H9 (cell line): ENCODE data around the gene HOXA9. TPM values are rescaled to one million over a fixed set of nuclear protein-coding genes. Genes with fewer than 3 reads are reported as not detected.

ENCODE experiments used
- DNase-seq: peaks from one replicate; pipeline ENCODE4 v3.0.0-alpha.2; 2017
- H2AFZ ChIP-seq: one replicate; pipeline ENCODE4 v1.6.1; 2013; ENCODE audit warnings: mild to moderate bottlenecking, low read length, control low read depth, moderate library complexity
- H2AK5ac ChIP-seq: 2 replicates; pipeline ENCODE4 v1.6.1; 2013; ENCODE audit warnings: low read length, control low read depth, mixed read lengths; ENCODE audit not compliant: insufficient read length
- H2BK120ac ChIP-seq: one replicate; pipeline ENCODE4 v1.6.1; 2013; ENCODE audit warnings: low read depth, mild to moderate bottlenecking, low read length, control low read depth, inconsistent platforms; ENCODE audit not compliant: poor library complexity, severe bottlenecking
- H2BK12ac ChIP-seq: 2 replicates; pipeline ENCODE4 v1.6.1; 2013; ENCODE audit warnings: low read length, control low read depth, mixed read lengths, low read depth; ENCODE audit not compliant: insufficient read length
- H2BK15ac ChIP-seq: 2 replicates; pipeline ENCODE4 v1.6.1; 2013; ENCODE audit warnings: low read depth, low read length, control low read depth
- H2BK20ac ChIP-seq: one replicate; pipeline ENCODE4 v1.6.1; 2013; ENCODE audit warnings: low read depth, mild to moderate bottlenecking, low read length, control low read depth, inconsistent platforms; ENCODE audit not compliant: poor library complexity, severe bottlenecking
- H2BK5ac ChIP-seq: 2 replicates; pipeline ENCODE4 v1.6.1; 2013; ENCODE audit warnings: low read length, control low read depth, mixed read lengths; ENCODE audit not compliant: insufficient read length
- H3K14ac ChIP-seq: 2 replicates; pipeline ENCODE4 v1.6.1; 2013; ENCODE audit warnings: low read length, control low read depth; ENCODE audit not compliant: insufficient read depth
- H3K18ac ChIP-seq: 2 replicates; pipeline ENCODE4 v1.6.1; 2013; ENCODE audit warnings: low read depth, mild to moderate bottlenecking, mixed read lengths, low read length, control low read depth; ENCODE audit not compliant: insufficient read length
- H3K23ac ChIP-seq: 2 replicates; pipeline ENCODE4 v1.6.1; 2013; ENCODE audit warnings: low read length, control low read depth, mixed read lengths, low read depth; ENCODE audit not compliant: insufficient read length
- H3K23me2 ChIP-seq: 2 replicates; pipeline ENCODE4 v1.6.1; 2013; ENCODE audit warnings: low read depth, mild to moderate bottlenecking, mixed read lengths, low read length, control low read depth; ENCODE audit not compliant: insufficient read length, poor library complexity, severe bottlenecking
- H3K27ac ChIP-seq: 2 replicates; pipeline ENCODE4 v1.5.1; 2013; ENCODE audit warnings: low read length, control low read depth, mixed read lengths, low read depth; ENCODE audit not compliant: insufficient read length
- H3K27me3 ChIP-seq: 2 replicates; pipeline ENCODE4 v1.6.1; 2013; ENCODE audit warnings: low read length, control low read depth, inconsistent platforms; ENCODE audit not compliant: insufficient read depth
- H3K4ac ChIP-seq: 2 replicates; pipeline ENCODE4 v1.6.1; 2013; ENCODE audit warnings: low read depth, mild to moderate bottlenecking, control low read depth, inconsistent platforms, low read length, moderate library complexity
- H3K4me1 ChIP-seq: 2 replicates; pipeline ENCODE4 v1.6.1; 2013; ENCODE audit warnings: low read length, control low read depth, inconsistent platforms; ENCODE audit not compliant: insufficient read depth
- H3K4me2 ChIP-seq: 2 replicates; pipeline ENCODE4 v1.6.1; 2013; ENCODE audit warnings: low read length, control low read depth, mixed read lengths; ENCODE audit not compliant: insufficient read length, insufficient read depth
- H3K56ac ChIP-seq: 2 replicates; pipeline ENCODE4 v1.6.1; 2013; ENCODE audit warnings: low read depth, mild to moderate bottlenecking, mixed read lengths, low read length, control low read depth; ENCODE audit not compliant: insufficient read length
- H3K79me1 ChIP-seq: 2 replicates; pipeline ENCODE4 v1.6.1; 2013; ENCODE audit warnings: low read depth, mild to moderate bottlenecking, moderate library complexity, low read length, control low read depth, inconsistent platforms; ENCODE audit not compliant: insufficient read depth, poor library complexity, severe bottlenecking
- H3K79me2 ChIP-seq: 2 replicates; pipeline ENCODE4 v1.6.1; 2013; ENCODE audit warnings: low read length, control low read depth, inconsistent platforms; ENCODE audit not compliant: insufficient read depth
- H3K9ac ChIP-seq: 2 replicates; pipeline ENCODE4 v1.6.1; 2013; ENCODE audit warnings: low read length, control low read depth, mixed read lengths; ENCODE audit not compliant: insufficient read length; ENCODE audit errors: extremely low read depth
- H3K9me3 ChIP-seq: one replicate; pipeline ENCODE4 v1.6.1; 2013; ENCODE audit warnings: low read depth, low read length, inconsistent platforms; ENCODE audit not compliant: control insufficient read depth
- H3T11ph ChIP-seq: one replicate; pipeline ENCODE4 v1.6.1; 2013; ENCODE audit warnings: mild to moderate bottlenecking, low read length, control low read depth, inconsistent platforms
- H4K20me1 ChIP-seq: one replicate; pipeline ENCODE4 v1.6.1; 2013; ENCODE audit not compliant: control insufficient read depth, insufficient read length, insufficient read depth
- H4K5ac ChIP-seq: 2 replicates; pipeline ENCODE4 v1.6.1; 2013; ENCODE audit warnings: low read depth, mild to moderate bottlenecking, mixed read lengths, low read length, control low read depth; ENCODE audit not compliant: insufficient read length
- H4K8ac ChIP-seq: replicated peaks from 2 replicates; pipeline ENCODE4 v1.6.1; 2013; ENCODE audit warnings: low read length, control low read depth, mixed read lengths, low read depth; ENCODE audit not compliant: insufficient read length
- H4K91ac ChIP-seq: 2 replicates; pipeline ENCODE4 v1.6.1; 2013; ENCODE audit warnings: low read depth, mild to moderate bottlenecking, moderate library complexity, mixed read lengths, low read length, control low read depth; ENCODE audit not compliant: insufficient read length
- H3K27ac Mint-ChIP-seq, 3 experiments: 2 replicates in 2 of 3; 3 replicates in 1 of 3; pipeline ENCODE4 v1.8.0; 2020 to 2021; ENCODE audit warnings: mixed read lengths in 3 of 3, mild to moderate bottlenecking in 1 of 3, moderate library complexity in 1 of 3
- H3K27me3 Mint-ChIP-seq: 2 replicates; pipeline ENCODE4 v1.8.0; 2021; ENCODE audit warnings: low read depth, mild to moderate bottlenecking, moderate library complexity, mixed read lengths
- H3K36me3 Mint-ChIP-seq, 3 experiments: 2 replicates in 2 of 3; 3 replicates in 1 of 3; pipeline ENCODE4 v1.8.0; 2020 to 2021; ENCODE audit warnings: low read depth in 3 of 3, mixed read lengths in 3 of 3; ENCODE audit not compliant: insufficient read depth in 1 of 3
- H3K4me1 Mint-ChIP-seq, 2 experiments: 2 replicates each; pipeline ENCODE4 v1.8.0; 2020; ENCODE audit warnings: mixed read lengths in 2 of 2
- H3K4me3 Mint-ChIP-seq, 2 experiments: 2 replicates in 1 of 2; 3 replicates in 1 of 2; pipeline ENCODE4 v1.8.0; 2020 to 2021; ENCODE audit warnings: mild to moderate bottlenecking in 2 of 2, mixed read lengths in 2 of 2, moderate library complexity in 1 of 2
- H3K9me3 Mint-ChIP-seq, 2 experiments: 2 replicates in 1 of 2; 3 replicates in 1 of 2; pipeline ENCODE4 v1.8.0; 2020; ENCODE audit warnings: mild to moderate bottlenecking in 2 of 2, mixed read lengths in 2 of 2, moderate library complexity in 1 of 2
- CTCF ChIP-seq: fragments of 200-600 bp; sonication (generic); conservative IDR thresholded peaks from 3 replicates; pipeline ENCODE4 v1.8.0; 2021; ENCODE audit warnings: antibody characterized with exemption, mild to moderate bottlenecking
- WGBS: extraction: QIAGEN DNeasy Blood & Tissue Kit; methylation state at CpG from one replicate; pipeline ENCODE4 v1.1.7; 2013; ENCODE audit warnings: missing lambda C conversion rate, low lambda C conversion rate, mixed read lengths; ENCODE audit not compliant: insufficient read length; ENCODE audit errors: extremely low coverage; 5-methylcytosine and 5-hydroxymethylcytosine counted together
- total RNA-seq: library from RNA; stranded (reverse); gene quantifications from 2 replicates; pipeline ENCODE4 v1.2.1, GENCODE V29; 2021

Gene HOXA9
- total RNA-seq, 1 experiment from 2014 or later: not detected

- no peak overlapping the region for H2BK12ac ChIP-seq
- Mint-ChIP-seq H3K36me3 (no peaks in the 10 kb centered on the region; a peak in 1 of 7 replicates), H3K4me3 (no peak overlapping the region), H3K27me3 (peaks cover 97% of the 10 kb centered on the region), H3K27ac (no peak overlapping the region), H3K9me3 (peaks cover 0 to 7% of the 10 kb centered on the region in 2 experiments; a peak in 2 of 5 replicates), H3K4me1 (no peaks in the 10 kb centered on the region)
- no peak for DNase-seq
- no peak overlapping the region for H3K18ac ChIP-seq
- H4K20me1 ChIP-seq: peaks cover 3% of the 10 kb centered on the region
- no peak overlapping the region for H4K5ac ChIP-seq
- H3K56ac ChIP-seq: no peak overlapping the region
- H3K79me1 ChIP-seq: no peaks in the 10 kb centered on the region
- H3K14ac ChIP-seq: no peak overlapping the region
- H3K27me3 ChIP-seq: peaks cover 95% of the 10 kb centered on the region
- H3K4ac ChIP-seq: no peak overlapping the region
- no peak overlapping the region for H3K23ac ChIP-seq
- H2BK20ac ChIP-seq: no peak overlapping the region
- no peak for TF ChIP-seq CTCF
- H2AK5ac ChIP-seq: no peak overlapping the region
- H3K79me2 ChIP-seq: no peaks in the 10 kb centered on the region
- H2BK15ac ChIP-seq: no peak overlapping the region
- H3T11ph ChIP-seq: no peak overlapping the region
- no peak overlapping the region for H4K91ac ChIP-seq
- H2AFZ ChIP-seq: no peak overlapping the region
- H3K9ac ChIP-seq: no peak overlapping the region
- H3K23me2 ChIP-seq: no peaks in the 10 kb centered on the region
- H4K8ac ChIP-seq: no peak overlapping the region
- H3K9me3 ChIP-seq: no peaks in the 10 kb centered on the region
- no peak overlapping the region for H2BK120ac ChIP-seq
- H2BK5ac ChIP-seq: no peak overlapping the region
- no peak overlapping the region for H3K27ac ChIP-seq
- H3K4me1 ChIP-seq: no peaks in the 10 kb centered on the region
- no CpG with 5 or more reads among the region's 2 CpGs for WGBS
- no peak overlapping the region for H3K4me2 ChIP-seq
Observed at GRCh38 chr7:27132214-27132613, 33.1 kb downstream of the HOXA9 start.
